Measurements from ENCODE around the gene CLDN1. TPM values are rescaled to one million over a fixed set of nuclear protein-coding genes. Genes with fewer than 3 reads are reported as not detected.

CLDN1 gene
- total RNA-seq, 2 donors from 2014 or later: 8.7 to 10.2 TPM

DNA sequence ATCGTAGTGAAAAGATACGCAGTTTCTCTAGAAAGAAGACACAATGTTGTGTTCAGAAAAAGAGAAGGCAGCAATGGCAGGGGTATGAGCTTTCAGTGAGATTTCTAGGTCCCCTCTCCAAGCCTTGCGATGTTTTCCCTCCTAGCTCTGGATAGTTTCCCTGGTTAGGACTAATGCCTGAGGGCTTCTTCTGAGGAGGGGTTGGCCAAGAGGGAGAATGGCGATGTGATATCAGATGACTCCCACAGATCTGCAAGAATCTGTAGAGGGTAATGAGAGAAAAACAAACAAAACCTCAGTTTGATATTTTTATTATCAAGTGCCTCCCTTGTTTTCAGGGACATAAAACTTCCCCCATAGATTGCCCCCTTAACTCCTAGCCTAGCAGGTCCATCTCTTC lies 4.1 kb upstream of the CLDN1 start:
- H3K27ac ChIP-seq (ENCODE audit: low read depth, low read length): no peak overlapping the region
- H3K4me1 ChIP-seq (ENCODE audit: control insufficient read depth, insufficient read depth, low read length): peaks cover 6% of the 10 kb centered on the region
- no peak overlapping the region for H3K4me3 Mint-ChIP-seq
- H3K27me3 Mint-ChIP-seq (ENCODE audit: insufficient read depth): peaks cover 21% of the 10 kb centered on the region
- no peak overlapping the region for H3K4me3 ChIP-seq (ENCODE audit: low read length)
- DNase-seq: no peak
- H3K9ac ChIP-seq (ENCODE audit: extremely low read depth, low read length, poor library complexity, severe bottlenecking): no peak overlapping the region
- no peaks in the 10 kb centered on the region for H3K9me3 Mint-ChIP-seq
- no peak overlapping the region for H3K27ac Mint-ChIP-seq
- H3K4me1 Mint-ChIP-seq: peaks cover 13% of the 10 kb centered on the region
- 92 to 100% methylated on average over 3 to 4 of the region's 4 CpGs for WGBS, 2 experiments (ENCODE audit: insufficient coverage in 1 of 2, insufficient read length in 1 of 2)
- H3K9me3 ChIP-seq (ENCODE audit: control insufficient read depth, low read length): no peaks in the 10 kb centered on the region
- no peaks in the 10 kb centered on the region for H3K36me3 ChIP-seq (ENCODE audit: control insufficient read depth, insufficient read depth, low read length)
- no peaks in the 10 kb centered on the region for H3K36me3 Mint-ChIP-seq (ENCODE audit: low read depth)
- TF ChIP-seq, protein P1, sequence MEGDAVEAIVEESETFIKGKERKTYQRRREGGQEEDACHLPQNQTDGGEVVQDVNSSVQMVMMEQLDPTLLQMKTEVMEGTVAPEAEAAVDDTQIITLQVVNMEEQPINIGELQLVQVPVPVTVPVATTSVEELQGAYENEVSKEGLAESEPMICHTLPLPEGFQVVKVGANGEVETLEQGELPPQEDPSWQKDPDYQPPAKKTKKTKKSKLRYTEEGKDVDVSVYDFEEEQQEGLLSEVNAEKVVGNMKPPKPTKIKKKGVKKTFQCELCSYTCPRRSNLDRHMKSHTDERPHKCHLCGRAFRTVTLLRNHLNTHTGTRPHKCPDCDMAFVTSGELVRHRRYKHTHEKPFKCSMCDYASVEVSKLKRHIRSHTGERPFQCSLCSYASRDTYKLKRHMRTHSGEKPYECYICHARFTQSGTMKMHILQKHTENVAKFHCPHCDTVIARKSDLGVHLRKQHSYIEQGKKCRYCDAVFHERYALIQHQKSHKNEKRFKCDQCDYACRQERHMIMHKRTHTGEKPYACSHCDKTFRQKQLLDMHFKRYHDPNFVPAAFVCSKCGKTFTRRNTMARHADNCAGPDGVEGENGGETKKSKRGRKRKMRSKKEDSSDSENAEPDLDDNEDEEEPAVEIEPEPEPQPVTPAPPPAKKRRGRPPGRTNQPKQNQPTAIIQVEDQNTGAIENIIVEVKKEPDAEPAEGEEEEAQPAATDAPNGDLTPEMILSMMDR (conservative IDR thresholded peaks at IDR 0.05): no peak
- H3K27me3 ChIP-seq (ENCODE audit: control insufficient read depth, insufficient read depth, low read length, poor library complexity, severe bottlenecking): peaks cover 11% of the 10 kb centered on the region

DNA sequence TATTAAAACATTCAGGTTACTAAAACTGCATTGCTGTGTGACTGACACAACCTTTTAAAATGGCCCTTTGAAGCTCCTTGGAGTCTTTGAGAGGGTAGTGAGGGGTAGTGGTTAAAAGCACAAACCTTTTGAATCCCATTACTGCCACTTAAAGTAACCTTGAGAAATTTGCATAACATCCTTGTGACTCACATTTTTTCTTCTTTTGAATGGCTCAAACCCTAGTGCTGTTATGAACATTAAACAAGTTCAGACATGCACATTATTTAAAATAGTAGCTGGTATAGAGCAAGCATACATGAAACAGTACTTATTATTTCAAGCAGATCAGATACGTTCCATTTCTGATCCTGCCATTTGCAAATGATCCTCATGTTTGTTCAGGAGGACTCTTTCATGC lies 3.7 kb upstream of the CLDN1 start:
- no peak overlapping the region for H3K27ac ChIP-seq (ENCODE audit: low read depth, low read length)
- Mint-ChIP-seq H3K9me3 (no peaks in the 10 kb centered on the region), H3K27me3 (ENCODE audit: insufficient read depth) (peaks cover 24% of the 10 kb centered on the region), H3K4me1 (peaks cover 16% of the 10 kb centered on the region), H3K4me3 (no peak overlapping the region), H3K36me3 (ENCODE audit: low read depth) (no peaks in the 10 kb centered on the region), H3K27ac (no peak overlapping the region)
- no peaks in the 10 kb centered on the region for H3K36me3 ChIP-seq (ENCODE audit: control insufficient read depth, insufficient read depth, low read length)
- peaks cover 6% of the 10 kb centered on the region for H3K4me1 ChIP-seq (ENCODE audit: control insufficient read depth, insufficient read depth, low read length)
- H3K4me3 ChIP-seq (ENCODE audit: low read length): no peak overlapping the region
- TF ChIP-seq, protein P1 (conservative IDR thresholded peaks at IDR 0.05): no peak
- peaks cover 11% of the 10 kb centered on the region for H3K27me3 ChIP-seq (ENCODE audit: control insufficient read depth, insufficient read depth, low read length, poor library complexity, severe bottlenecking)
- H3K9ac ChIP-seq (ENCODE audit: extremely low read depth, low read length, poor library complexity, severe bottlenecking): no peak overlapping the region
- no peaks in the 10 kb centered on the region for H3K9me3 ChIP-seq (ENCODE audit: control insufficient read depth, low read length)
- DNase-seq: no peak
- 93 to 94% methylated on average over 1 of the region's 1 CpG for WGBS, 2 experiments (ENCODE audit: insufficient coverage in 1 of 2, insufficient read length in 1 of 2)

DNA sequence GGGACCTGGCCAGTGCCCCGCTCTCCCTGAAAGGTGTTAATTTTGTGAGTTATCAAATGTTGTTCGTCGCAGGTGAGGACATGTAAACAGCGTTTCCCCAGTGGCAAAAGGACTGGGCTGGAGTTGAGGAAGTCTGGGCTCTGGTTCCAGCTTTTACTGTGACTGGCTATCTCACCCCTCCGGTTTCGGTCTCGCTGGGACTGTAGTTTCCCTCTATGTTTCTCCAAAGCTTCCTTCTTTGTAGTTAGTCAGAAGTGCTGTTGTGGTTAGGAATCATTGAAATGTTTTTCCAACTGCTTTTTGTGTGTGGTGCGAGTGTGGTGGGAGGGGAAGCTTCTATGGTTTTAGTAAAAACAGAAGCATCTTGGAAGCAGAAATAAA lies 990 bp upstream of the CLDN1 start:
- Mint-ChIP-seq H3K4me1 (peaks cover 31% of the 10 kb centered on the region), H3K9me3 (no peaks in the 10 kb centered on the region), H3K4me3 (peak overlapping the region; percentile 80), H3K27ac (no peak overlapping the region), H3K36me3 (ENCODE audit: low read depth) (no peaks in the 10 kb centered on the region), H3K27me3 (ENCODE audit: insufficient read depth) (peaks cover 35% of the 10 kb centered on the region)
- no peaks in the 10 kb centered on the region for H3K9me3 ChIP-seq (ENCODE audit: control insufficient read depth, low read length)
- WGBS, 2 experiments (ENCODE audit: insufficient coverage in 1 of 2, insufficient read length in 1 of 2): 83 to 85% methylated on average over 2 to 8 of the region's 8 CpGs
- H3K4me1 ChIP-seq (ENCODE audit: control insufficient read depth, insufficient read depth, low read length): peaks cover 14% of the 10 kb centered on the region
- no peak overlapping the region for H3K27ac ChIP-seq (ENCODE audit: low read depth, low read length)
- peaks cover 11% of the 10 kb centered on the region for H3K27me3 ChIP-seq (ENCODE audit: control insufficient read depth, insufficient read depth, low read length, poor library complexity, severe bottlenecking)
- no peak overlapping the region for H3K9ac ChIP-seq (ENCODE audit: extremely low read depth, low read length, poor library complexity, severe bottlenecking)
- no peak overlapping the region for H3K4me3 ChIP-seq (ENCODE audit: low read length)
- TF ChIP-seq, protein P1 (conservative IDR thresholded peaks at IDR 0.05): no peak
- no peaks in the 10 kb centered on the region for H3K36me3 ChIP-seq (ENCODE audit: control insufficient read depth, insufficient read depth, low read length)
- peak; percentile 49 for DNase-seq
